Vagina (tissue), 2 donors: ENCODE results near the gene LYRM1.

Experiments
- CTCF ChIP-seq, 3 experiments: fragments of 450-650 bp in 2 of 3; fragments of 200-600 bp in 1 of 3; sonication (generic) in 1 of 3; IDR thresholded peaks; one replicate each; pipeline ENCODE4 v1.5.1; 2017 to 2019; ENCODE audit warnings: antibody characterized with exemption in 3 of 3, mild to moderate bottlenecking in 2 of 3, moderate library complexity in 2 of 3
- POLR2A ChIP-seq, 2 donors: fragments of 450-650 bp; IDR thresholded peaks; one replicate each; pipeline ENCODE4 v1.6.1; 2017; ENCODE audit warnings: antibody characterized with exemption in 2 of 2, mild to moderate bottlenecking in 2 of 2, moderate library complexity in 2 of 2
- POLR2AphosphoS5 ChIP-seq, 2 donors: sonication (generic); formaldehyde crosslinking; IDR thresholded peaks; one replicate each; pipeline ENCODE4 v1.9.0; 2017; ENCODE audit warnings: antibody characterized with exemption in 2 of 2, mild to moderate bottlenecking in 2 of 2, low read depth in 1 of 2; ENCODE audit not compliant: insufficient read depth in 1 of 2

GRCh38 chr16:20867585-20867984, 33.0 kb upstream of the LYRM1 start:
- TF ChIP-seq CTCF (IDR thresholded peaks at IDR 0.05) (no peak), POLR2AphosphoS5 (IDR thresholded peaks at IDR 0.05; ENCODE audit: insufficient read depth in 1 of 2, low read depth in 1 of 2) (no peak), POLR2A (IDR thresholded peaks at IDR 0.05) (no peak)
